Astrocyte (in vitro differentiated cells and primary cell): Measurements from ENCODE around the gene ALDH1B1. TPM values are rescaled to one million over a fixed set of nuclear protein-coding genes. Genes with fewer than 3 reads are reported as not detected.

ENCODE experiments used
- DNase-seq: peaks from one replicate; pipeline ENCODE4 v3.0.0-alpha.2; 2010; ENCODE audit warnings: low read depth
- FAIRE-seq: peaks from 2 replicates; lab custom pipeline; 2011; peaks lifted over from hg19 to GRCh38; lab: Jason Lieb, UNC
- H2AFZ ChIP-seq: 2 replicates; pipeline ENCODE4 v1.6.0; 2012; ENCODE audit warnings: low read depth, low read length, inconsistent platforms
- H3K27ac ChIP-seq: 2 replicates; pipeline ENCODE4 v1.5.1; 2011; ENCODE audit warnings: low read depth, low read length, inconsistent platforms
- H3K27me3 ChIP-seq: 2 replicates; pipeline ENCODE4 v1.6.0; 2011; ENCODE audit warnings: low read length, inconsistent platforms; ENCODE audit not compliant: insufficient read depth
- H3K36me3 ChIP-seq: 2 replicates; pipeline ENCODE4 v1.5.1; 2011; ENCODE audit warnings: low read length, inconsistent platforms; ENCODE audit not compliant: insufficient read depth
- H3K4me1 ChIP-seq: 2 replicates; pipeline ENCODE4 v1.5.1; 2011; ENCODE audit warnings: low read length, inconsistent platforms; ENCODE audit not compliant: insufficient read depth
- H3K4me2 ChIP-seq: 2 replicates; pipeline ENCODE4 v1.6.0; 2012; ENCODE audit warnings: low read length, inconsistent platforms
- H3K4me3 ChIP-seq: 2 replicates; pipeline ENCODE4 v1.5.1; 2011; ENCODE audit warnings: low read depth, mild to moderate bottlenecking, low read length, inconsistent platforms; ENCODE audit not compliant: insufficient read depth
- H3K79me2 ChIP-seq: 2 replicates; pipeline ENCODE4 v1.6.0; 2012; ENCODE audit warnings: mild to moderate bottlenecking, low read length, inconsistent platforms; ENCODE audit not compliant: insufficient read depth
- H3K9ac ChIP-seq: 2 replicates; pipeline ENCODE4 v1.6.0; 2012; ENCODE audit warnings: mild to moderate bottlenecking, low read length, inconsistent platforms
- H3K9me3 ChIP-seq: 2 replicates; pipeline ENCODE4 v1.5.1; 2012; ENCODE audit warnings: low read depth, mild to moderate bottlenecking, low read length, inconsistent platforms; ENCODE audit not compliant: insufficient read depth
- H4K20me1 ChIP-seq: 2 replicates; pipeline ENCODE4 v1.6.0; 2012; ENCODE audit warnings: low read length, inconsistent platforms; ENCODE audit not compliant: insufficient read depth
- H3K27ac Mint-ChIP-seq: one replicate; pipeline ENCODE4 v1.8.0; 2021; ENCODE audit warnings: mild to moderate bottlenecking, mixed read lengths; ENCODE audit not compliant: unreplicated experiment
- H3K27me3 Mint-ChIP-seq: one replicate; pipeline ENCODE4 v1.8.0; 2021; ENCODE audit warnings: low read depth, mixed read lengths; ENCODE audit not compliant: unreplicated experiment
- H3K36me3 Mint-ChIP-seq: one replicate; pipeline ENCODE4 v1.8.0; 2021; ENCODE audit warnings: low read depth, mixed read lengths; ENCODE audit not compliant: unreplicated experiment
- H3K4me1 Mint-ChIP-seq: one replicate; pipeline ENCODE4 v1.8.0; 2021; ENCODE audit warnings: low read depth, mixed read lengths; ENCODE audit not compliant: unreplicated experiment
- H3K4me3 Mint-ChIP-seq: one replicate; pipeline ENCODE4 v1.8.0; 2021; ENCODE audit warnings: mild to moderate bottlenecking, moderate library complexity, mixed read lengths; ENCODE audit not compliant: unreplicated experiment
- H3K9me3 Mint-ChIP-seq: one replicate; pipeline ENCODE4 v1.8.0; 2021; ENCODE audit warnings: mild to moderate bottlenecking, mixed read lengths; ENCODE audit not compliant: unreplicated experiment
- CTCF ChIP-seq: IDR thresholded peaks from 2 replicates; pipeline ENCODE4 v1.5.1; 2011; ENCODE audit warnings: low read depth, mild to moderate bottlenecking, inconsistent platforms, low read length, moderate library complexity; ENCODE audit not compliant: insufficient read depth
- EZH2 ChIP-seq: IDR thresholded peaks from 2 replicates; pipeline ENCODE4 v1.6.1; 2012; ENCODE audit warnings: mild to moderate bottlenecking, low read length, inconsistent platforms; ENCODE audit not compliant: insufficient read depth
- total RNA-seq: library from RNA; stranded (reverse); gene quantifications from 2 replicates; pipeline ENCODE4 v1.2.1, GENCODE V29; 2021

Gene ALDH1B1
- total RNA-seq, 1 donor from 2014 or later: 124 TPM

GRCh38 chr9:38423973-38424843 lies 31.7 kb downstream of the ALDH1B1 start, which contains the start of gene IGFBPL1:
TSS of gene IGFBPL1 (minus strand) at chr9:38424454. CDS start at chr9:38424424, 30 bp downstream.
- peaks cover 2% of the 10 kb centered on the region for H3K4me1 ChIP-seq
- H3K27me3 Mint-ChIP-seq: peaks cover 35% of the 10 kb centered on the region
- peak within 1 kb of the TSS; percentile 6 for H3K9ac ChIP-seq
- H2AFZ ChIP-seq: peak within 1 kb of the TSS; percentile 85
- H3K4me1 Mint-ChIP-seq: peaks cover 9% of the 10 kb centered on the region
- peak within 1 kb of the TSS; percentile 83 for H3K4me2 ChIP-seq
- no peaks in the 10 kb centered on the region for H3K9me3 ChIP-seq
- H3K4me3 ChIP-seq: peak within 1 kb of the TSS; percentile 46
- FAIRE-seq: no peak
- H3K36me3 ChIP-seq: no peaks in the 10 kb centered on the region
- H4K20me1 ChIP-seq: peaks cover 4% of the 10 kb centered on the region
- H3K4me3 Mint-ChIP-seq: peak within 1 kb of the TSS; percentile 76
- H3K79me2 ChIP-seq: no peaks in the 10 kb centered on the region
- H3K27me3 ChIP-seq: peaks cover 31% of the 10 kb centered on the region
- DNase-seq: no peak
- TF ChIP-seq EZH2: peak; percentile 72
- no peak for TF ChIP-seq CTCF
- no peaks in the 10 kb centered on the region for H3K36me3 Mint-ChIP-seq
- no peaks in the 10 kb centered on the region for H3K9me3 Mint-ChIP-seq
- no peak within 1 kb of the TSS for H3K27ac Mint-ChIP-seq
- no peak within 1 kb of the TSS for H3K27ac ChIP-seq

- TF ChIP-seq CTCF: no peak
- no peak for TF ChIP-seq EZH2
- Histone ChIP-seq H3K4me2 (no peak overlapping the region), H3K9ac (no peak overlapping the region), H3K4me3 (no peak overlapping the region), H3K9me3 (peaks cover under 1% of the 10 kb centered on the region), H3K4me1 (peaks cover 2% of the 10 kb centered on the region), H3K79me2 (no peaks in the 10 kb centered on the region), H3K27me3 (peaks cover 32% of the 10 kb centered on the region), H2AFZ (no peak overlapping the region), H4K20me1 (peaks cover 4% of the 10 kb centered on the region), H3K27ac (no peak overlapping the region), H3K36me3 (no peaks in the 10 kb centered on the region)
- H3K4me1 Mint-ChIP-seq: peaks cover 9% of the 10 kb centered on the region
- no peak overlapping the region for H3K4me3 Mint-ChIP-seq
- no peaks in the 10 kb centered on the region for H3K36me3 Mint-ChIP-seq
- no peak for FAIRE-seq
- H3K27me3 Mint-ChIP-seq: peaks cover 36% of the 10 kb centered on the region
- peaks cover 2% of the 10 kb centered on the region for H3K9me3 Mint-ChIP-seq
- no peak for DNase-seq
- no peak overlapping the region for H3K27ac Mint-ChIP-seq
These were observed 32.4 kb downstream of the ALDH1B1 start for GRCh38 chr9:38424918-38425317.

DNA sequence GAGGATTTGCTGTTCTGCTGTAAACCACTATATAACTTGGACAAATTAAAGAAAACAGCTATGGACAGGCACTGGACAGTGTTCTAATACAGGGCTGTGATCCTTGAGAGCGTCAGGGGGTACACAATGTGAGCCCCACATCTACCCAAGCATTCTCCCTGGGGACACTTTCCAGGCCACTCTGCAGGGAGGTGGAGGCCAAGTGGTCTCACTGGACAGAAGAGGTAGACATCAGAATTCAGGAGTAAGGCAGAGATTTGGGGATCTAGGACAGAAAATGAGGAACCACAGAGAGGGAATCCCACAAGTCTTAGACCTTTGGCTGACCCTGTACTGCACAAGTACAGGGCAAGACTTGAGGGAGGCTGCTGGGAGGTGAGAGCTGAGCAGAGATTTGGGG lies 35.6 kb downstream of the ALDH1B1 start:
- no peak overlapping the region for H3K9ac ChIP-seq

More for the DNA sequence above, 35.6 kb downstream of the ALDH1B1 start:
- H3K27ac ChIP-seq: no peak overlapping the region
- no peaks in the 10 kb centered on the region for H3K36me3 Mint-ChIP-seq
- H3K27ac Mint-ChIP-seq: no peak overlapping the region
- H3K9me3 Mint-ChIP-seq: peaks cover 5% of the 10 kb centered on the region
- H3K4me1 Mint-ChIP-seq: no peaks in the 10 kb centered on the region
- no peak overlapping the region for H3K4me3 ChIP-seq
- DNase-seq (no peak), FAIRE-seq (no peak)
- peaks cover 3% of the 10 kb centered on the region for H3K9me3 ChIP-seq
- peaks cover 2% of the 10 kb centered on the region for H3K4me1 ChIP-seq
- TF ChIP-seq CTCF (no peak), EZH2 (no peak)
- H3K36me3 ChIP-seq: no peaks in the 10 kb centered on the region
- H3K79me2 ChIP-seq: no peaks in the 10 kb centered on the region
- no peak overlapping the region for H2AFZ ChIP-seq
- no peak overlapping the region for H3K4me2 ChIP-seq
- H4K20me1 ChIP-seq: peaks cover 4% of the 10 kb centered on the region
- H3K4me3 Mint-ChIP-seq: no peak overlapping the region
- peaks cover 41% of the 10 kb centered on the region for H3K27me3 ChIP-seq
- H3K27me3 Mint-ChIP-seq: peaks cover 36% of the 10 kb centered on the region
